ENCODE measurements around the gene PTPRU.

Gene PTPRU

GRCh38 chr1:29317063-29317915 lies 81.0 kb downstream of the PTPRU start:
- no peak for DNase-seq (ENCODE audit: low read depth)

- no peak for DNase-seq (ENCODE audit: low read depth)
Observed at GRCh38 chr1:29317916-29318530, 81.7 kb downstream of the PTPRU start.

- DNase-seq (ENCODE audit: low read depth) = no peak
Observed at GRCh38 chr1:29318724-29319123, 82.4 kb downstream of the PTPRU start.

GRCh38 chr1:29319300-29320110 lies 83.2 kb downstream of the PTPRU start:
- DNase-seq (ENCODE audit: low read depth) = no peak

- no peak for DNase-seq (ENCODE audit: low read depth)
Observed at GRCh38 chr1:29320156-29320940, 84.0 kb downstream of the PTPRU start.

GRCh38 chr1:29321176-29321575 lies 84.9 kb downstream of the PTPRU start:
- no peak for DNase-seq (ENCODE audit: low read depth)

- DNase-seq (ENCODE audit: low read depth) = no peak
Observed at GRCh38 chr1:29322147-29322694, 85.9 kb downstream of the PTPRU start.

- DNase-seq (ENCODE audit: low read depth) = no peak
Observed at GRCh38 chr1:29322861-29323585, 86.7 kb downstream of the PTPRU start.

- no peak for DNase-seq (ENCODE audit: low read depth)
Observed at GRCh38 chr1:29323636-29324035, 87.3 kb downstream of the PTPRU start.

GRCh38 chr1:29324202-29324601 lies 87.9 kb downstream of the PTPRU start:
- no peak for DNase-seq (ENCODE audit: low read depth)

- DNase-seq (ENCODE audit: low read depth) = no peak
Observed at GRCh38 chr1:29324771-29325351, 88.5 kb downstream of the PTPRU start.

GRCh38 chr1:29325675-29326074 lies 89.4 kb downstream of the PTPRU start:
- DNase-seq (ENCODE audit: low read depth) = no peak

GRCh38 chr1:29326123-29326522 lies 89.8 kb downstream of the PTPRU start:
- no peak for DNase-seq (ENCODE audit: low read depth)

- DNase-seq (ENCODE audit: low read depth) = no peak
Observed at GRCh38 chr1:29327223-29327935, 91.1 kb downstream of the PTPRU start.

- DNase-seq (ENCODE audit: low read depth) = no peak
Observed at GRCh38 chr1:29329022-29329775, 92.9 kb downstream of the PTPRU start.

- DNase-seq (ENCODE audit: low read depth) = no peak
Observed at GRCh38 chr1:29330089-29330488, 93.8 kb downstream of the PTPRU start.

GRCh38 chr1:29330856-29331255 lies 94.5 kb downstream of the PTPRU start:
- DNase-seq (ENCODE audit: low read depth) = no peak

- DNase-seq (ENCODE audit: low read depth) = no peak
Observed at GRCh38 chr1:29331309-29331708, 95.0 kb downstream of the PTPRU start.

- DNase-seq (ENCODE audit: low read depth) = no peak
Observed at GRCh38 chr1:29331729-29332128, 95.4 kb downstream of the PTPRU start.
